HG03103 (cell line): ENCODE results near the gene CASS4.
"Not testable (repeated sequence)": the region's sequence is repeated elsewhere in the genome, so short reads cannot be mapped to it uniquely, and the experiment has no call there.

Experiments
- ATAC-seq: cut with Tn5 transposase; IDR thresholded peaks from one replicate; pipeline ENCODE4 v1.9.1; 2021; ENCODE audit warnings: low read depth; ENCODE audit not compliant: unreplicated experiment

The CASS4 gene, protein sequence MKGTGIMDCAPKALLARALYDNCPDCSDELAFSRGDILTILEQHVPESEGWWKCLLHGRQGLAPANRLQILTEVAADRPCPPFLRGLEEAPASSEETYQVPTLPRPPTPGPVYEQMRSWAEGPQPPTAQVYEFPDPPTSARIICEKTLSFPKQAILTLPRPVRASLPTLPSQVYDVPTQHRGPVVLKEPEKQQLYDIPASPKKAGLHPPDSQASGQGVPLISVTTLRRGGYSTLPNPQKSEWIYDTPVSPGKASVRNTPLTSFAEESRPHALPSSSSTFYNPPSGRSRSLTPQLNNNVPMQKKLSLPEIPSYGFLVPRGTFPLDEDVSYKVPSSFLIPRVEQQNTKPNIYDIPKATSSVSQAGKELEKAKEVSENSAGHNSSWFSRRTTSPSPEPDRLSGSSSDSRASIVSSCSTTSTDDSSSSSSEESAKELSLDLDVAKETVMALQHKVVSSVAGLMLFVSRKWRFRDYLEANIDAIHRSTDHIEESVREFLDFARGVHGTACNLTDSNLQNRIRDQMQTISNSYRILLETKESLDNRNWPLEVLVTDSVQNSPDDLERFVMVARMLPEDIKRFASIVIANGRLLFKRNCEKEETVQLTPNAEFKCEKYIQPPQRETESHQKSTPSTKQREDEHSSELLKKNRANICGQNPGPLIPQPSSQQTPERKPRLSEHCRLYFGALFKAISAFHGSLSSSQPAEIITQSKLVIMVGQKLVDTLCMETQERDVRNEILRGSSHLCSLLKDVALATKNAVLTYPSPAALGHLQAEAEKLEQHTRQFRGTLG

DNA sequence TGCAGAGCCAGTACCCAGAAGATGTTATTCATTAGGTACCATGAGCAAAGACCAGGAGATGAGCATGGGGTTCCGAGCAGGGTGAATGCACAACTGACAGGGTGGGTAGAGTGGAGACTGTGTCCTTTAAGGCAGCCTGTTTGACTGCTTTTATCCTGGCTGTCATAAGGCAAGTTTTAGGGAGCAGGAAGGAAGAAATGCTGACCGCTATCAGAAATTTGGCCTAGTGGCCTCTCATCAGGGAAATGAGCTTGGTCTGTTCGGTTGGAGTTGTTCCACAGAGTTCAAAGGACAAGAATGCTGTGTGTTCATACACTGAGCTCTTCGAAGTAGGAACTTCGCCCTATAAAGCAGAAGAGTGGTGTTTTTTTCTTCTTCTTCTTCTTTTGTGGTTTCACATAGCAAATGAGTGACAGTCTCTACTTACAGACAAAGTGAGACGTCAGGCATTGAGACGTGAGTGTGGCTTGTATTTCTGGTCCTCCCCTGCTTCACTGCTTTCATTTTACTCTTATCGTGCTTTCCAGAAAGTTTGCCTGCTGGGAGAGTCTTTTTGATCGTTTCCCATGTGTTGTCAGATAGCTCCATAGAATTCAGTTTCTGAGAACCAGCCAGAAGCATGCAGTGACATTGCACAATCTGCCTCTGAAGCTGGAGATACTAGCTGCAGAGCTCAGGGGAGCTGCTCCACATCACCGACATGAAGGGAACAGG is at the start of gene CASS4:
Gene CASS4, plus strand, starts transcription at position 502 of the 714 bp plus-strand sequence. Its CDS starts 199 bp downstream, at position 701.
- peak; percentile 77 for ATAC-seq

DNA sequence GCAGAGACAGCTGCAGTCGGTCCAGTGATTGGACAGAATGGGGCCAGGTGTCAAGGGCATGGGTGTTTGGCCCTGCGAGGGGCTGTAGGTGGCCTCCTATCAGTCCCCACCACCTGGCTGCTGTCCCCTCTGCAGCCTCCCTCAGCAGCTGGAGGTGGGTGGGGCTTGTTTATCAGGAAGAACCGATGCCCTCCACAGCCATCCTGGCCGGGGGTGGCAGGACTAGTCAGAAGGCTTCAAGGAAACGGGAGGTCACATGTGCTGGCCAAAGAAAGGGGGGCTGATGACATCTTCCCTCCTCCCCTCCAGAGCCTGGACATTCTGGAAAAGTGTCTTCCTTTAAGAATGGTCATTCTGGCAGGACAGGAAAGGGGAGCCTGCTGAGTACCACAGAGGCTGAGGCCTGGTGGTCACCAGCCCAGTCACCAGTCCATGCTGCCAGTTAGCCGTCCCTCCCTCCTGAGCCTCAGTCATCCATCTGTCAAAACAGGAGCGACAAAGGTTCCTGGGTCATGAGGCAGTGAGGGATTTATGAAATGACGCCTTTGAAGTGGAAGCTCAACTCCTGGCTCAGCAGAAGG is 49.1 kb upstream of the CASS4 start:
- ATAC-seq: no peak

DNA sequence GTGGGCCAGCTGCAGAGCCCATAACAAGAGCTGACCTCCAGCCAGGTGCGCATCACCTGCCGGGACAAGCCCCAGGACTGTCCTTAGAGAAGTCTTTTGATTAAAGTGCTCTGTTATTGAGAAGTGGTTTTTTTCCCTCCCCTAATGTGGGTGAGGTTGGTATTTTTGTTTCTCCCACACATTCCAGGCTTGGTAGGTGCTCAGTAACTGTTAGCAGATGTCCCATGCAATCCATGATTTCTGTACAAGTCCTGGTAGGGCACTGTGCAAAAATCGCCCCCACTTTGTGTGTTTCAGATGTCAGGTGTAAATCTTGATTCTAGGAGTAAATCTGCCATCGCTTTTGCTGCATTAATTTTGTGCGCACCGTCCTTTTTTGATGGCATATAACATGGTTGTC is 48.6 kb upstream of the CASS4 start:
- ATAC-seq: no peak

DNA sequence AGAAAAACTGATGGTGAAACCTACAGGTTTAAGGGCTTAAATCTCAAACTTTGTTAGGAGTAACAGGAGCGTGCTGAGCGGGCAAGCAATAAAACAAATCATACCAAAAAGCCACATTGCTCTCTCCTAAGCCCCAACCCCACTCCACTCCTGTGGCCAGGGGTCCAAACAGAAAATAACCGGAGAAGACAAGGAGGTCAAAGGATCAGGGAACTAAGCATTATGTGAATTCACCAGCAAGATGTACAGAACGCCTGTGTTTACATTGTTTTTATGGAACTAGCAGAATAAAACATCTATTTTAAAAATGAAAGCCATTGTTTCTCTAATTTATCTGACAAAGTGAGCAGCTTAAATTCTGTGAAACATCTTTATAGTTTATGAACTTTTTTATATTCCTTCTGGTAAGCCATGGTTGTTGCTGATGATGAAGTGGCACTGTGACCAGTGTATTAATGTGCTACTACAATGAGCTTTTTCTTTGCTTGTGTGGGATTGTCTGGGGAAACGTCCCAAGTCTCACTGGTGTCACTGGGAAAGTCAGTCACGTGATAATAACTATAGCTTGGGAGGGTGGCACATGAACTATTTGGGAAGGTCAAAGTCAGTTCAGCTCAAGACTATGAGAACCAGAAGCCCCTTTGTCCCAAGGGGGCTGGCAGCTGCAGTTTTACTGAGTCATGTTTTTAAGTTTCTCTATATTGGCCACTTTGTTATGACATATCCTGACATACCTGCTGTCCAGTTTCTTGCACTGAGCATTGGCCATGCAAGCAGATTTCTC is 43.5 kb upstream of the CASS4 start:
- no peak for ATAC-seq

DNA sequence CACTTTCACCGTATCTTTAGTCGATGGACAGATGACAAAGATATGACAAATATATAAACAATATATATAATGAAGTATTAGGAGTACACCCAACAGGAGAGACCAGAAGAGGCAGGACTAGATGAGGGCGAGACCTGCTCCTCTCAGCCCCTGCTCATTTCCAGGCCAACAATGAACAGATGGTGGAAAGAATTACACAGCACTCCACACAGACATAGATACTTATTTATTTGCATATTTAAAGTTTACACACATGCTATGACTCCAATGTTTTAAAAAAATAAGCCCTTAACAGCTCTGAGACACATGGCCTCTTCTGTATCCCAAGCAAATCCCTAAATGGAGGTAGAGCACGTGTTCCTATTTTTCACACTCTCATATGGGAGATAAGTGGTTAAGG is 42.9 kb upstream of the CASS4 start:
- no peak for ATAC-seq

DNA sequence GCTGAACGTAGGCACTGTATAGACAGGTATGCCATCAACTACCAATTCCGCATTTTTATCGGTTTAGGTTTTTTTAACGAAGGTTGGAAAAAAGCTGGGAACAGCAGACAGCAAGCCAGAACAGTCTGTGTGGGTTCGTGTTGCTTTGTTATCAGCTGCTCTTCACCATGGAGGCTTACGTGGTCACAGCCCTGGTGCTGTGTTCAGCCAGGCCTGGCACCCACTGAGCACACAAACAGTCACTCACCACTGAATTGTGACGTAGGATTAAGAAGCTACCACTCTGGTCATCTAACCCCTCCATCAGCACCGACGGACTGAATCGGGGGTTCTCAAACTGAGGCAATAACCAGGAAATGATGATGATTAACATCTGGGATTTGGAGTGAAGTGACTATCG is 40.1 kb upstream of the CASS4 start:
- no peak for ATAC-seq

DNA sequence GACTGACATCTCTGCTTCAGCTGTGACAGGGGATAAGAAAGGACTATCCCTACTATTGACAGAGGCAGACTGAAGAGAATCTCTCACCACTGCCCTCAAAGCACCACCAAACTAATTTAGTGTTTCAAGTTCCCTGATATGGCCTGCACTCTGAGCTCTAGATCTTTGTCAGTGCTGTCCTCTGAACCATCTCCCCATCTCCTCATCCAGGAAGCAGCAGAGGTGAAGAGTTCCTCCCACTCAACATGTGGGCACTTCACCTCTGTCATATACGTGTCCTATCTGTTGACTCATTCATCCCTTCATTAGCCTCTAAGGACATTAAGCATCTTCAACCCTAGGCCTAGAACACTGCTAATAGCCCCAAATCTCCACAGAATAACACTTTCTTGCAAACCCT is 39.2 kb upstream of the CASS4 start:
- ATAC-seq: no peak

DNA sequence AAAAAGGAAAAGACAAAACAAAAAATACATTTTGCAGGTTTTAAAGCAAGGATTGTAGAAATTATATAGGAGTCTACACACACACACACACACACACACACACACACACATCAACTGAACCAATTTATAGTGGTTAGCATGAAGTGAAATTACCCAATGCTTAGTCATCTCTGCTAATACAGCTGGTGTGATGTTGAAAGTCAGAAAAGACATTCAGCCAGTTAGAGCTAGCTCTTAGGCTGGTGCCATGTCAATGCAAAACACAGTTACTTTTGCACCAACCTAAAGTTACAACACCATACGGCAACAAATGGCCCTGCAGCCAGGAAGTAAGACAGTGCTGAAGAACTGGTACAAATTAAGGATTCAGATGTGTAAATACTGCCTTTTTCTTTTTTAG is 38.1 kb upstream of the CASS4 start:
- no peak for ATAC-seq

DNA sequence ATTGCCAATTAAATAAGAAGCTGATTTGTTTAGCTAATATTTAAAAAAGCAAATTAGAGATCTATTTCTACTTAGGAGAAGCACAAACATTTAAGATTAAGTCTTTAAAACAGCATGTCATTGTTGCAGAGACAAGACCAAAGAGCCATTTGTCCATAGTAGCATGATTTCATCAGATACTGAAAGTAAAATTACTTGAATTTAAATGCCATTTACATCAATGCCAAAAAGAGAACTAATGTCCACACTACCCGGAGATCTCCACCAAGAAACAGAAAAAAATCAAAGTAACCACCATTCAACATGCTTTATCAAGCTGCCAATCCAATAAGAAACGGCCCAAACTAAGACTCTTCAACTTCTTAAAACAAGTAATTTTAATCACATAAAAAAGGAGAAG is 35.7 kb upstream of the CASS4 start:
- ATAC-seq: no peak

DNA sequence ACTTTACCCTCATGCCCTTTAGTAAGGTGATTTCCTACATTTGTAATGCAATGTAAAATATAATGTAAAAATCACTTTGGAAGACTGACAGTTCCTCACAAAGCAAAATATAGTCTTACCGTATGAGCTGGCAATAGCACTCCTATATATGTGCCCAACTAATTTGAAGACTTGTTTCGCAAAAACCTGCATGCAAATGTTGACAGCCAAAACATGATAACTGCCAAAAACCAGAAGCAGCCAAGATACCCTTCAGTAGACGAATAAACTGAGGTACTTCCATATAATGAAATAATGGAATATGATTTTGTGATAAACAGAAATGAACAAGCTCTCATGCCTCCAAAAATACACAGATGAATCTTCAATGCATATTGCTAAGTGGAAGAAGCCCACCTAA is 33.7 kb upstream of the CASS4 start:
- ATAC-seq: no peak

DNA sequence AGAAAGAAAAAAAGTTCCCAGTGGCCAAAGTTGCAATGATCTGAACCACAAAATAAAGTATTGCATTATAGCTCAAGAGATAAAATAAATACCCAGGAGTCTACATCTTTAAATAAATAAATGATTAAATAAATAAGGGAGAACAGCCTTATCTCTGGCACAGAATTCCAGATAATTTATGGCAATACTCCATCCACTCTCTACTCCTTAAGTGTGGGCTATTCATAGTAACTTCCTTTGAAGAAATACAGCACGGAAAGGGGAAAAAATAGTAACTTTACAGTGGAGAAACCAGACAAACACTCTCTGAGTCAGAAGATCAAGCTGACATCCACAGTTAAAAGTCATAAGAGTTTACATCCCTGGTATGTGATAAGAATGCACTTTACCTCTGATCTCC is 31.7 kb upstream of the CASS4 start:
- no peak for ATAC-seq

DNA sequence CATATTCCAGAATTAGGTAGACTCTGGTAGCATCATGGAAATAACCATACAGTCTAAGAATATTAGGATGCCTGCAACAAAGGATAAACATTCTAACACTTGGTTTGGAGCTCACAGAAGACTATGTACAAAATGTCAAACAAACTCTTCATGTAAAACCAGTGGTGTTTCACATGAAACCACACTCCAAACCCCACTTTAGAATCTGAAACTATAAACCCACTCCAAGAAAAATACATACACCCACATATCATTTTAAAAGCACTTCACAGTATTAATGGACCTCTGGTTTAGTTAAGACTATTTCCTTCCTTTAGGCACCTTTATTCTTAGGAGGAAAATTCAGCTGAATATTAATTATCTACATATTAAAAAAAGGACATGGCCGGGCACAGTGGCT is 30.6 kb upstream of the CASS4 start:
- ATAC-seq: no peak

DNA sequence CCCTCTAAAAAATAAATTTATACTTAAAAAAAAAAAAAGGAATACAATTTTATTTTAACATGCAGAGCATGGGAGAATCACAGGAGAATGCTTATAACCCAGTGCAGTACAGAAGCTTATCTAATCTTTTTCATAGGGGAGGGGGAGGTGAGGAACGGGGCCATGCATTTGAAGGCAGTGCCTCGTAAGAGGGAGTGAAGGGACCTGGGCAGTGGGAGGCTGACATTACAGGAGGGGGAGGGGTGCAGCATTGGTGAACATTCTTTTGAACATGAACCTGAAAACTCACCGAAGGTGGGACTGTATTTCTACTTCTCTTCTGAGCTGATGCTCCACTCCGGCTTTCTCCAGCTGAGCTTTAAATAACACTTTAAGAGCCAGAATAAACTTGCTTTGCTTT is 29.4 kb upstream of the CASS4 start:
- ATAC-seq: no peak

DNA sequence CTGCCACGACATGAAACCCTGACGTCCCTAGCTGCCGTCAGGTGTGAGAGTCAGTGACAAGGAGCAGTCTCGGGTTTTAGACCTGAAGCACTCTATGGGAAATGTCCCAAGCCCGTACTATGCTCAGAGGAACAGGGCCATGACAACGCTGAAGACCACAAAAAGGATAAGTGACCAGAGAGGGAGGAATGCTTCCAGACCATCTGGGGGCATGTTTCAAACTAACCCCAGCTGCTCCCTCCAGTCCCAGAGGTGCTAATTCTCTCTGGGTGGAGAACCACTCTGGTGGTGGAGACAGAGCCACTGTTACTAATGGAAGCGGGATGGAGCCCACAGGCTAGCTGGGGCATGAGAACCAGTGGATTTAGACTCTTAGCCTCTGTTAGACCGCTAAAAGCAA is 28.7 kb upstream of the CASS4 start:
- no peak for ATAC-seq

DNA sequence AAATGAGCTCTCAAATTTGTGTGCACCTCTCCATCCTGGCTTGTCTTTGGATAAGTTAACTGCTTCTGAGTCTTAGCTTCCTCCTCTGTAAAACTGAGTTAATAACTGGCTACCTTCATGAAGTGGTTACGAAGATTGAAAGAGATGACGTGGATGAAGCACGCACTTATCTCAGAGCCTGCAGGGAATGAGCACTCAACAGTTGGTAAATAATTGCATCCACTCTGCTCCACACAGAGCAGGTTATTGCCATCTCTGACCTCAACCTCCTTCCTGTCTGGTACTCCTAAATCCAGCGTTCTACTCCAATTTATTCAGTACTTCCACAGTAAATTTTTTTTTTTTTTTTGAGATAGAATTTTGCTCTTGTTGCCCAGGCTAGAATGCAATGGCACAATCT is 26.9 kb upstream of the CASS4 start:
- ATAC-seq: no peak

DNA sequence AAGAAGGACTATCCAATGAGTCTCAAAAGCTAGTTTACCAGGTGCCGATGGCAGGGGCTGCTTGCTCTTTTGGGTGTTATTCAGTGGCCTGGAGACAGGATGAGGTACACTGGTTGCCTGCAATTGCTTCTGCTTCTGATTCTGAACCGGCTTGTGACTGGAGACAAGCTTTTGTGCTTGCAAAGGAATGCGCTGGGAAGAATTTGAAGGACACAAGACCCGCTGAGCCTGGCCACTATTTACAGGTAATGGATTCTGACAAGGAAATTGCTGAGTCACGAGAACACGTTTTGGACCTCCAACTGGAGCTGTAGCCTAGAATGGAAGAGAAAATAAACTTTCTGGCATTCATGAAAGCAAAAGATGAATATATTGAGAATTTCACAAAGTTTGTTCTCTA is 25.8 kb upstream of the CASS4 start:
- ATAC-seq: no peak

DNA sequence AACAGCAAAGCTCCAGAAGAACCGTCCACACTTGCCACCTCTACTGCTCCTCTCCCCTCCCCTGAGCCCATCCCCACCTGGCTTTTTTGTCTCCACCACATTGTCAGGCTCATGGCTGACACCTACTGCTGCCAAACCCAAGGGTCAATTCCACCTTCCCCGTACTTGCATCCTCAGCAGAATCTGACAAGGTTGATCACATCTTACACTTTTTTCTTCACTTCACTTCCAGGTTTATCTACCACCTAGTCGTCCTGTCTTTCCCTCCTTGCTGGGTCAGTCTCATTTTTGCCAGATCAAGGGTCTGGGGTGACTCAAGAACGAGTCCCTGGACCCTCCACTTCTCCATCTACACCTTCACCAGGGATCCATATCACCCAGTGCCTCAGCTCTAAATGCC is 23.2 kb upstream of the CASS4 start:
- no peak for ATAC-seq

DNA sequence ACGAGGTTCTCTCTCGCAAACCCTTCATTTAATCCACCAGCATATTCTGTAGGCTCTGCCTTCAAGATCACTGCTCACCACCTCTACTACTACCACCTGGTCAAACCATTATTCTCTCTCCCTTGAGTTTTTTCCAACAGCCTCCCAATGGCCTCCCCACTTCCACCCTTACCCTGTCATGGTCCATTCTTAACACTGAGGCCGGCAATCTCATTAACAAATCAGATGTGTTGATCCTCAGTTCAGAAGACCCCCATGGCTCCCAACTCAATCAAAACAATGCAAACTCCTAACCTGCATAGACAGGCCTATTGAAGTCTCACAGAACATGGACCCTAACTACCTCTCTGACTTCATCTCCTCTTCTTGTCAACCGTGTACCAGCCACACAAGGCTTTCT is 22.3 kb upstream of the CASS4 start:
- no peak for ATAC-seq

DNA sequence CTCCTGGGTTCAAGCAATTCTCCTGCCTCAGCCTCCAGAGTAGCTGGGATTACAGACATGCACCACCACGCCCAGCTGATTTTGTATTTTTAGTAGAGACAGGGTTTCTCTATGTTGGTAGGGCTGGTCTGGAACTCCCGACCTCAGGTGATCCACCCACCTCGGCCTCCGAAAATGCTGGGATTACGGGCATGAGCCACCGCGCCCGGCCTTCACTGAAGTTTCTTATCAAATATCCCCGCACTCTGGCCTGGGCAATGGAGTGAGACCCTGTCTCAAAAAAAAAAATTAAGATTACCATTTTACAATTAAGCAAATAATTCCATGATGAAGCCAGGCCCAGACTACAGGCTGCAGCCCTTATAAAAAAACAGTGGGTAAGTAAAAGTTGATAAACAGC is 21.7 kb upstream of the CASS4 start:
- not testable (repeated sequence) for ATAC-seq

DNA sequence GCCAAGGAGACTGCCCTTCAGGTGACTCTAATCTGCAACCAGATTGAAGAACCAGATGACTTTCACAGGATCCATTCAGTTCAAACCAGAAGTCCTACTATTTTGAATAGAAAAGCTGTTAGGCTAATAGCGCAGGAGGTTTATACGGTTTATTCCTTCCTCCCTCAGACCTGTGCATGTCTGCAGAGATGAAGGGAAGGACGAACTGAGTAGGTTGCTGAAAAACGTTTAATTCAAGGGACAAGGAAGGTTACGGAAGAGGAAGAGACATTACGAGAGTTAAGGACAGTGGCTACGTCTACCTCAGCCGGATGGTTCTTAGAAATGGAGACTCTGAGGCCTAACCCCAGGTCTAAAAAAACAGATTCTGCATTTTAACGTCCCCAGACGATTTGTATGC is 21.0 kb upstream of the CASS4 start:
- ATAC-seq: no peak
